Measurements from ENCODE around the gene TTC28. TPM values are rescaled to one million over a fixed set of nuclear protein-coding genes. Genes with fewer than 3 reads are reported as not detected.
A peak's percentile ranks its signal among the peaks of the same experiment; 100 is the strongest.

The TTC28 gene
- total and polyA plus RNA-seq, 7 donors, result 1.2 to 12.1 (median 3.5) TPM

DNA sequence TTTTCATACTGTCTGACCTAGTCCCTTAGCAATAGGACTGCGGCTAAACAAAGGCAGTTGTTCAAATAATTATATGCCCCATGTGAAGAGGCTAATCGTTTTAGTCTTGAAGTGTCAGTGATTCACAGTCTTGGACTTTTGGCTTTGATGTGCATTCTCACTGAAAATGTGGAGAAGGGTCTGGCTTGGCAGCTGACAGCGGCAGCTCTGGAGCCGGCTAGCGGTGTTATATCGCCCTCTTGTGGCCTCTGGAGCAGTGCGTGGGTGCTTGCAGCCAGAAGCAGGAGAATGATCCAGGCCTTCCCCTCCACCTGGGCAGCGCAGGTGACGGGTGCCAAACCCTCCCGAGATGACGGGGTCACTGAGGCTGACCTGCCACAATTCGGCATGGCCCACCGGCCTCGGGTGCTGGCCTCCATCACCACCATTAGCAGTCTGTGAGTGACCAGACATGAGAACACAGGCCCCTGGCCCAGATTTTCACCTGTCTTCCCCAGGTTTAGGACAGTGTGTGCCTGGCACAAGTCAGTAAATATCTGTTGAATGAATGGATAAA lies 670.3 kb downstream of the TTC28 start:
- peak; percentile 96 for TF ChIP-seq CTCF (IDR thresholded peaks at IDR 0.05)
- no peaks in the 10 kb centered on the region for H3K27me3 ChIP-seq (ENCODE audit: insufficient read depth in 3 of 3, low read length in 2 of 3)
- intact Hi-C loops (cut with DNase I), result loop anchor here (2.0 to 10.0 kb wide), 4 partner anchors 123 to 1255 kb away; no protein-coding TSS in a partner anchor
- H3K9me3 ChIP-seq, result no peaks in the 10 kb centered on the region
- 10 to 14% (median 13%) methylated on average over 14 of the region's 14 CpGs for WGBS, 3 donors
- no peaks in the 10 kb centered on the region for H3K4me1 ChIP-seq
- no peak overlapping the region for H3K27ac ChIP-seq
- DNase-seq (peak; percentile 70 to 85), ATAC-seq (peak; percentile 80 to 93 (median 87))
- peaks cover 0 to 16% of the 10 kb centered on the region in 2 donors for H3K36me3 ChIP-seq (ENCODE audit: insufficient read depth in 1 of 2, low read depth in 1 of 2)
- no peak overlapping the region for H3K4me3 ChIP-seq

DNA sequence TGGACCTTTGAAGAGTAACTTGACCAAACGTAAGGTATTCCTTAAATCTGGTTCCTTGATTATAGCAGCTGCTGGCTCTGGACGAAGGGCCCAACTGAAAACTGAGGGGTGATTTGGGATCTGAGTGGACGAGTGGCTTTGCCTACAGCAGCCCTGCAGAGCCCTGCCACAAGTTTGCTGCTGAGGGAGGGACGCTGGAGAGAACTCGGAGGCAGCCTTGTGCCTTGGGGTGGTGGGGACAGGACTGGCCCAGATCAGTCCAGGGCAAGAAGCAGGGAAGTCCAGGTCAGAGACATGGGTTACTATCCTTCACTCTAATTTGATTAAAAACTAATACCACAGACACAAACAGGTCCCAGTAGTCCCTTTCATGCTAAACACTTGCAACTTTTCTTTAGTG lies 671.0 kb downstream of the TTC28 start:
- Histone ChIP-seq H3K27ac (no peak overlapping the region), H3K27me3 (ENCODE audit: insufficient read depth in 3 of 3, low read length in 2 of 3) (no peaks in the 10 kb centered on the region), H3K36me3 (ENCODE audit: insufficient read depth in 1 of 2, low read depth in 1 of 2) (peaks cover 0 to 12% of the 10 kb centered on the region in 2 donors), H3K4me3 (no peak overlapping the region), H3K4me1 (no peaks in the 10 kb centered on the region), H3K9me3 (no peaks in the 10 kb centered on the region)
- WGBS, 3 donors, result 87 to 95% (median 92%) methylated on average over 5 of the region's 5 CpGs
- ATAC-seq (no peak), DNase-seq (no peak)
- TF ChIP-seq CTCF (IDR thresholded peaks at IDR 0.05), result no peak
- intact Hi-C loops (cut with DNase I), result loop anchor here (2.0 to 10.0 kb wide), 4 partner anchors 122 to 1254 kb away; no protein-coding TSS in a partner anchor

- ATAC-seq (no peak), DNase-seq (no peak)
- no peaks in the 10 kb centered on the region for H3K27me3 ChIP-seq (ENCODE audit: insufficient read depth in 3 of 3, low read length in 2 of 3)
- 88 to 91% (median 90%) methylated on average over 4 of the region's 4 CpGs for WGBS, 3 donors
- no peak for TF ChIP-seq CTCF (IDR thresholded peaks at IDR 0.05)
- intact Hi-C loops (cut with DNase I), result loop anchor here (2.0 to 10.0 kb wide), 4 partner anchors 121 to 1253 kb away; no protein-coding TSS in a partner anchor
- no peak overlapping the region for H3K27ac ChIP-seq
- H3K4me3 ChIP-seq, result no peak overlapping the region
- H3K9me3 ChIP-seq, result no peaks in the 10 kb centered on the region
- peaks cover 0 to 6% of the 10 kb centered on the region in 2 donors for H3K36me3 ChIP-seq (ENCODE audit: insufficient read depth in 1 of 2, low read depth in 1 of 2)
- H3K4me1 ChIP-seq, result no peaks in the 10 kb centered on the region
These were observed 671.6 kb downstream of the TTC28 start for GRCh38 chr22:28008056-28008455.

DNA sequence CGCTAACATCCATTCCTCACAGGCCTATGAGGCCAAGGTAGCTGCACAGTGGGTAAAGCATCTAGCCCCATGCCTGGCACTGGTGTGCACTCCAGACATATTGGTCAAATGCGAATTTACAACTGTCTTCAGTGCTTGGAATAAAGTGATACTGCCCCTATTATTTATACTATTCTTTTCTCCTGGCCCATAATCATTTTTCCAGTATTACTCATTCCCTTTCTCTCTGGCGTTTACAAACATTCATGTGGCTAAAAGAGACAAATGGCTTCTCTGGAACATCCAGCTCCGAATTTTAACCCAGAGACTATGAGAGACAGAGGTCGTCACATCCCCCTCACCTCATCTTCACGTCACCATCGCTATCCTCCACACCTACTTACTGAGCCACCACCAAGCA lies 673.4 kb downstream of the TTC28 start:
- intact Hi-C loops (cut with DNase I), result loop anchor here in 1 of 2 donors (10.0 kb wide), 2 partner anchors 601 to 1251 kb away; no protein-coding TSS in a partner anchor
- Histone ChIP-seq H3K36me3 (ENCODE audit: insufficient read depth in 1 of 2, low read depth in 1 of 2) (no peaks in the 10 kb centered on the region), H3K4me3 (no peak overlapping the region), H3K4me1 (no peaks in the 10 kb centered on the region), H3K27me3 (ENCODE audit: insufficient read depth in 3 of 3, low read length in 2 of 3) (no peaks in the 10 kb centered on the region), H3K9me3 (no peaks in the 10 kb centered on the region), H3K27ac (no peak overlapping the region)
- TF ChIP-seq CTCF (IDR thresholded peaks at IDR 0.05), result no peak
- 91 to 95% (median 91%) methylated on average over 7 of the region's 7 CpGs for WGBS, 3 donors
- no peak for ATAC-seq
- DNase-seq, result no peak

Data from psoas muscle (tissue), 8 donors.